ENCODE results near the gene MTLN.
"Not testable (repeated sequence)": the region's sequence is repeated elsewhere in the genome, so short reads cannot be mapped to it uniquely, and the experiment has no call there.

DNA sequence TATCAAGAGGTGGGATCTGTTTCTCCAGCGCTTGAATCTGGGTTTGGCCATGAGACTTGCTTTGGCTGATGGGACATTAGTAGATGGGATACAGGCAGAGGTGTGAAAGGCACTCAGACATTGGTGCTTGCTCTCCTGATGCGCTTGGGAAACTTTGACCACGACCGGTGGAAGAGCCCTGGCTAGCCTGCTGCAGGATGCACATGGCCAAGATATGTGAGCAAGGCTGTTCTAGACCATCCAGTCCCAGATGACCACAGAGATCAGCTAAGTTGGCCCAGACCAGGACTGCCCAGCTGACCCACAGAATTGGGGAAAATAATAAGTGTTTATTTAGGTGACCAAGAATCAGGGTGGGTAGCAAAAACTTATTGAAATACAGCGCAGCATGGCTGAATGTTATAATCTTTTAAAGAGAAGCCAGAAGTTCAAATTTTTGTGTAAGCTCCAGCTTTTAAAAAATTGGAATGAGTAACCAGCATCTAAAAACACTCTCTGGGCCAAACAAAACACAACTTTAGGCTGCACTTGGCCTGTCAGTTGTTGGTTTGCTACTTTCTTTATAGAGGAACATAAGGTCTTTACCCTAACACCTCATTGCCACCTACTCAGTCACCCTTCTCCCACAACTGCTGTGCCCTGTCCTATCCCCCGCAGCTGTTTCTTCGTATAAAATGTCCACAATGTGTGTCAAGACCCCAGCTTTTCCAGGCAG lies 35.9 kb upstream of the MTLN start:
- TF ChIP-seq CTCF, POLR2AphosphoS5, POLR2A (IDR thresholded peaks at IDR 0.05): not testable (repeated sequence)

Measured in breast epithelium (tissue), 3 donors.